Measurements from ENCODE around the gene GJC2.
"Not testable (repeated sequence)": the region's sequence is repeated elsewhere in the genome, so short reads cannot be mapped to it uniquely, and the experiment has no call there.

Gene GJC2

GRCh38 chr1:228172591-228173527, 23.1 kb downstream of the GJC2 start:
- H3K4me3 ChIP-seq (ENCODE audit: low read depth in 1 of 2, low read length in 2 of 2), result no peak overlapping the region
- H3K36me3 ChIP-seq (ENCODE audit: control insufficient read depth in 1 of 2, insufficient read depth in 2 of 2, low read length in 2 of 2), result peaks cover 3 to 25% of the 10 kb centered on the region in 2 donors
- no peaks in the 10 kb centered on the region for H3K27me3 ChIP-seq (ENCODE audit: control insufficient read depth in 1 of 2, insufficient read depth in 2 of 2, low read length in 2 of 2)
- peaks cover 0 to 2% of the 10 kb centered on the region in 2 donors for H3K4me1 ChIP-seq (ENCODE audit: control insufficient read depth in 1 of 2, insufficient read depth in 2 of 2, low read length in 2 of 2)
- no peak overlapping the region for H3K9ac ChIP-seq (ENCODE audit: low read depth in 1 of 2, low read length in 2 of 2)
- H3K9me3 ChIP-seq (ENCODE audit: control insufficient read depth in 1 of 2, low read length in 2 of 2), result no peaks in the 10 kb centered on the region
- H3K27ac ChIP-seq (ENCODE audit: low read depth, low read length), result no peak overlapping the region

GRCh38 chr1:228173528-228174481, 24.1 kb downstream of the GJC2 start:
- peaks cover 3 to 22% of the 10 kb centered on the region in 2 donors for H3K36me3 ChIP-seq (ENCODE audit: control insufficient read depth in 1 of 2, insufficient read depth in 2 of 2, low read length in 2 of 2)
- H3K27ac ChIP-seq (ENCODE audit: low read depth, low read length); H3K27me3 ChIP-seq (ENCODE audit: control insufficient read depth in 1 of 2, insufficient read depth in 2 of 2, low read length in 2 of 2); H3K9ac ChIP-seq (ENCODE audit: low read depth in 1 of 2, low read length in 2 of 2); H3K9me3 ChIP-seq (ENCODE audit: control insufficient read depth in 1 of 2, low read length in 2 of 2); H3K4me1 ChIP-seq (ENCODE audit: control insufficient read depth in 1 of 2, insufficient read depth in 2 of 2, low read length in 2 of 2); H3K4me3 ChIP-seq (ENCODE audit: low read depth in 1 of 2, low read length in 2 of 2): not testable (repeated sequence)

- Histone ChIP-seq H3K9ac (ENCODE audit: low read depth in 1 of 2, low read length in 2 of 2) (no peak overlapping the region), H3K9me3 (ENCODE audit: control insufficient read depth in 1 of 2, low read length in 2 of 2) (no peaks in the 10 kb centered on the region), H3K27ac (ENCODE audit: low read depth, low read length) (no peak overlapping the region), H3K36me3 (ENCODE audit: control insufficient read depth in 1 of 2, insufficient read depth in 2 of 2, low read length in 2 of 2) (peaks cover 3 to 22% of the 10 kb centered on the region in 2 donors), H3K4me3 (ENCODE audit: low read depth in 1 of 2, low read length in 2 of 2) (peak overlapping the region in 1 of 2 donors; percentile 10), H3K27me3 (ENCODE audit: control insufficient read depth in 1 of 2, insufficient read depth in 2 of 2, low read length in 2 of 2) (no peaks in the 10 kb centered on the region), H3K4me1 (ENCODE audit: control insufficient read depth in 1 of 2, insufficient read depth in 2 of 2, low read length in 2 of 2) (peaks cover 0 to 4% of the 10 kb centered on the region in 2 donors)
These were observed 25.0 kb downstream of the GJC2 start for GRCh38 chr1:228174482-228175315.

GRCh38 chr1:228175316-228176023, 25.7 kb downstream of the GJC2 start:
- H3K27me3 ChIP-seq (ENCODE audit: control insufficient read depth in 1 of 2, insufficient read depth in 2 of 2, low read length in 2 of 2), result no peaks in the 10 kb centered on the region
- no peak overlapping the region for H3K9ac ChIP-seq (ENCODE audit: low read depth in 1 of 2, low read length in 2 of 2)
- no peak overlapping the region for H3K27ac ChIP-seq (ENCODE audit: low read depth, low read length)
- no peak overlapping the region for H3K4me3 ChIP-seq (ENCODE audit: low read depth in 1 of 2, low read length in 2 of 2)
- peaks cover 0 to 4% of the 10 kb centered on the region in 2 donors for H3K4me1 ChIP-seq (ENCODE audit: control insufficient read depth in 1 of 2, insufficient read depth in 2 of 2, low read length in 2 of 2)
- peaks cover 3 to 22% of the 10 kb centered on the region in 2 donors for H3K36me3 ChIP-seq (ENCODE audit: control insufficient read depth in 1 of 2, insufficient read depth in 2 of 2, low read length in 2 of 2)
- H3K9me3 ChIP-seq (ENCODE audit: control insufficient read depth in 1 of 2, low read length in 2 of 2), result no peaks in the 10 kb centered on the region

GRCh38 chr1:228176024-228176395, 26.3 kb downstream of the GJC2 start:
- Histone ChIP-seq H3K36me3 (ENCODE audit: control insufficient read depth in 1 of 2, insufficient read depth in 2 of 2, low read length in 2 of 2) (peaks cover 3 to 22% of the 10 kb centered on the region in 2 donors), H3K9me3 (ENCODE audit: control insufficient read depth in 1 of 2, low read length in 2 of 2) (no peaks in the 10 kb centered on the region), H3K27me3 (ENCODE audit: control insufficient read depth in 1 of 2, insufficient read depth in 2 of 2, low read length in 2 of 2) (no peaks in the 10 kb centered on the region), H3K27ac (ENCODE audit: low read depth, low read length) (no peak overlapping the region), H3K9ac (ENCODE audit: low read depth in 1 of 2, low read length in 2 of 2) (no peak overlapping the region), H3K4me1 (ENCODE audit: control insufficient read depth in 1 of 2, insufficient read depth in 2 of 2, low read length in 2 of 2) (peaks cover 0 to 4% of the 10 kb centered on the region in 2 donors), H3K4me3 (ENCODE audit: low read depth in 1 of 2, low read length in 2 of 2) (no peak overlapping the region)

GRCh38 chr1:228176461-228177182, 26.9 kb downstream of the GJC2 start:
- Histone ChIP-seq H3K9me3 (ENCODE audit: control insufficient read depth in 1 of 2, low read length in 2 of 2) (no peaks in the 10 kb centered on the region), H3K4me1 (ENCODE audit: control insufficient read depth in 1 of 2, insufficient read depth in 2 of 2, low read length in 2 of 2) (peaks cover 0 to 4% of the 10 kb centered on the region in 2 donors), H3K27me3 (ENCODE audit: control insufficient read depth in 1 of 2, insufficient read depth in 2 of 2, low read length in 2 of 2) (no peaks in the 10 kb centered on the region), H3K36me3 (ENCODE audit: control insufficient read depth in 1 of 2, insufficient read depth in 2 of 2, low read length in 2 of 2) (peaks cover 3 to 22% of the 10 kb centered on the region in 2 donors), H3K27ac (ENCODE audit: low read depth, low read length) (no peak overlapping the region), H3K9ac (ENCODE audit: low read depth in 1 of 2, low read length in 2 of 2) (no peak overlapping the region), H3K4me3 (ENCODE audit: low read depth in 1 of 2, low read length in 2 of 2) (no peak overlapping the region)

GRCh38 chr1:228177183-228177475, 27.4 kb downstream of the GJC2 start:
- H3K9ac ChIP-seq (ENCODE audit: low read depth in 1 of 2, low read length in 2 of 2), result no peak overlapping the region
- peaks cover 0 to 4% of the 10 kb centered on the region in 2 donors for H3K4me1 ChIP-seq (ENCODE audit: control insufficient read depth in 1 of 2, insufficient read depth in 2 of 2, low read length in 2 of 2)
- H3K27me3 ChIP-seq (ENCODE audit: control insufficient read depth in 1 of 2, insufficient read depth in 2 of 2, low read length in 2 of 2), result no peaks in the 10 kb centered on the region
- no peak overlapping the region for H3K27ac ChIP-seq (ENCODE audit: low read depth, low read length)
- no peaks in the 10 kb centered on the region for H3K9me3 ChIP-seq (ENCODE audit: control insufficient read depth in 1 of 2, low read length in 2 of 2)
- no peak overlapping the region for H3K4me3 ChIP-seq (ENCODE audit: low read depth in 1 of 2, low read length in 2 of 2)
- H3K36me3 ChIP-seq (ENCODE audit: control insufficient read depth in 1 of 2, insufficient read depth in 2 of 2, low read length in 2 of 2), result peaks cover 3 to 22% of the 10 kb centered on the region in 2 donors

- Histone ChIP-seq H3K36me3 (ENCODE audit: control insufficient read depth in 1 of 2, insufficient read depth in 2 of 2, low read length in 2 of 2) (peaks cover 3 to 17% of the 10 kb centered on the region in 2 donors), H3K9me3 (ENCODE audit: control insufficient read depth in 1 of 2, low read length in 2 of 2) (no peaks in the 10 kb centered on the region), H3K27me3 (ENCODE audit: control insufficient read depth in 1 of 2, insufficient read depth in 2 of 2, low read length in 2 of 2) (no peaks in the 10 kb centered on the region), H3K27ac (ENCODE audit: low read depth, low read length) (no peak overlapping the region), H3K4me3 (ENCODE audit: low read depth in 1 of 2, low read length in 2 of 2) (no peak overlapping the region), H3K4me1 (ENCODE audit: control insufficient read depth in 1 of 2, insufficient read depth in 2 of 2, low read length in 2 of 2) (peaks cover 0 to 4% of the 10 kb centered on the region in 2 donors), H3K9ac (ENCODE audit: low read depth in 1 of 2, low read length in 2 of 2) (no peak overlapping the region)
These were observed 28.3 kb downstream of the GJC2 start for GRCh38 chr1:228177721-228178710.
